ENCODE measurements around the gene CDC7. TPM values are rescaled to one million over a fixed set of nuclear protein-coding genes. Genes with fewer than 3 reads are reported as not detected.

Gene CDC7
- total RNA-seq, 2 donors from 2014 or later = 41.7 to 44.7 TPM

DNA sequence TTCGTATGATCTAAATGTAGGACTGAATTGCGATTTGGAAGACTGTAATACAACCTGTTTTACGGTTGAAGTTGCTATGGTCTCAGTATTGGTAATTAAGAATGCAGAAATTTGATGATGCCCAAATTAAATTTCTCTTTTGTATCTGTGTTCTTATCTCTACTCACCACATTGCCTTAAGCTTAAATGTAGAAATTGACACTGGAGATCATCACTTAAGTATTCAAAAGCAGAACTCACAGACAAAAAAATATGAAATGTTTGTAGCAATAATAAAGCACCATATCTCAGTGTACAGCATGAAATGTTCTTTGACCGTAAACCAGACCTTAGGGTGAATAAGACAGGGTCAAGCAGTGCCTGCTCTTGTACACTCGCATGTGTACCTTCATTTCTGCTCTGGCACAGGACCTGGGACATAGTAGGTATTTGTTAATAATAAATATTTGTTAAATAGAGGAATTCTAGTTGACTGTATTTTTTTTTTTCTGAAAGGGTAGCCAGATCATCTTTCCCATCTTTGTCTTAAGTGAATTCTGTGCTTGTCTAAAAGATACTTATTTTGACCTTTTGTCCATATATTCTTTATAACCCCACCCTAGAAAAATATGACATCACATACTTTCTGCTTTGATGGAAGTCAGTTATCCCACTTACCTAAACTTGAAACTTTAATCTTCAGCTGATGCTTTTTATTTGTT lies 1.5 kb downstream of the CDC7 start:
- 38 to 88% methylated on average over 1 to 5 of the region's 5 CpGs for WGBS, 2 experiments (ENCODE audit: insufficient coverage in 1 of 2, insufficient read length in 1 of 2)
- Histone ChIP-seq H3K36me3 (ENCODE audit: control insufficient read depth, insufficient read depth, low read length) (peaks cover 2% of the 10 kb centered on the region), H3K9ac (ENCODE audit: extremely low read depth, low read length, poor library complexity, severe bottlenecking) (peak overlapping the region; percentile 92), H3K27ac (ENCODE audit: low read depth, low read length) (peak overlapping the region; percentile 99), H3K4me1 (ENCODE audit: control insufficient read depth, insufficient read depth, low read length) (peaks cover 11% of the 10 kb centered on the region), H3K27me3 (ENCODE audit: control insufficient read depth, insufficient read depth, low read length, poor library complexity, severe bottlenecking) (no peaks in the 10 kb centered on the region), H3K9me3 (ENCODE audit: control insufficient read depth, low read length) (no peaks in the 10 kb centered on the region), H3K4me3 (ENCODE audit: low read length) (peak overlapping the region; percentile 94)
- Mint-ChIP-seq H3K27me3 (ENCODE audit: insufficient read depth) (no peaks in the 10 kb centered on the region), H3K36me3 (ENCODE audit: low read depth) (peaks cover 6% of the 10 kb centered on the region), H3K4me3 (no peak overlapping the region), H3K27ac (no peak overlapping the region), H3K4me1 (peaks cover 38% of the 10 kb centered on the region), H3K9me3 (no peaks in the 10 kb centered on the region)
- no peak for DNase-seq
- TF ChIP-seq, protein P1, sequence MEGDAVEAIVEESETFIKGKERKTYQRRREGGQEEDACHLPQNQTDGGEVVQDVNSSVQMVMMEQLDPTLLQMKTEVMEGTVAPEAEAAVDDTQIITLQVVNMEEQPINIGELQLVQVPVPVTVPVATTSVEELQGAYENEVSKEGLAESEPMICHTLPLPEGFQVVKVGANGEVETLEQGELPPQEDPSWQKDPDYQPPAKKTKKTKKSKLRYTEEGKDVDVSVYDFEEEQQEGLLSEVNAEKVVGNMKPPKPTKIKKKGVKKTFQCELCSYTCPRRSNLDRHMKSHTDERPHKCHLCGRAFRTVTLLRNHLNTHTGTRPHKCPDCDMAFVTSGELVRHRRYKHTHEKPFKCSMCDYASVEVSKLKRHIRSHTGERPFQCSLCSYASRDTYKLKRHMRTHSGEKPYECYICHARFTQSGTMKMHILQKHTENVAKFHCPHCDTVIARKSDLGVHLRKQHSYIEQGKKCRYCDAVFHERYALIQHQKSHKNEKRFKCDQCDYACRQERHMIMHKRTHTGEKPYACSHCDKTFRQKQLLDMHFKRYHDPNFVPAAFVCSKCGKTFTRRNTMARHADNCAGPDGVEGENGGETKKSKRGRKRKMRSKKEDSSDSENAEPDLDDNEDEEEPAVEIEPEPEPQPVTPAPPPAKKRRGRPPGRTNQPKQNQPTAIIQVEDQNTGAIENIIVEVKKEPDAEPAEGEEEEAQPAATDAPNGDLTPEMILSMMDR (conservative IDR thresholded peaks at IDR 0.05) = no peak

DNA sequence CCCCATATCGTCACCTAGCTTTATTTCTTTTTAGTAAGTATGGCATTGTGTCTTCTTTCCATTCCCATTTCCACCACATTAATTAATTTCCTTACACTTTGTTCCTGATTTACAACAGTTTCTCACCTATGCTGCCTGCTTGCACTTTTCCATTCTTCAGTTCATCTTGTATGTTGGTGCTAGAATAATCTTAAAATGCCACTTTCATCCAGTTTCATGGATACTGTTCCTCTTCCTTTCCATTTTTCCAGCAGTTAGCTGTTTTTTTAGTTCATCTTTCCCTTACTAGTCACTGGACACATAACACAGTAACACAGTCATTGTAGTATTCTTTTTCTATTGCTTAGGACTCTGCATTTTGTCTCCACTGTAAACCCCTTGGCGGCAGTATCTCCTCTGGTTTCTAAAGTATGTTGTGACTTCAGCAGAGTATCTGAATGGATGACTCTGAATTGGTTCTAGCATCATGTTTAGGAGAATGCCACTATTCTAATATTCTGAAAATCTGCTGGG lies 2.1 kb downstream of the CDC7 start:
- Mint-ChIP-seq H3K36me3 (ENCODE audit: low read depth) (peaks cover 6% of the 10 kb centered on the region), H3K4me1 (peaks cover 38% of the 10 kb centered on the region), H3K27me3 (ENCODE audit: insufficient read depth) (no peaks in the 10 kb centered on the region), H3K4me3 (no peak overlapping the region), H3K9me3 (no peaks in the 10 kb centered on the region), H3K27ac (no peak overlapping the region)
- Histone ChIP-seq H3K9ac (ENCODE audit: extremely low read depth, low read length, poor library complexity, severe bottlenecking) (peak overlapping the region; percentile 92), H3K4me3 (ENCODE audit: low read length) (peak overlapping the region; percentile 94), H3K4me1 (ENCODE audit: control insufficient read depth, insufficient read depth, low read length) (peaks cover 11% of the 10 kb centered on the region), H3K27me3 (ENCODE audit: control insufficient read depth, insufficient read depth, low read length, poor library complexity, severe bottlenecking) (no peaks in the 10 kb centered on the region), H3K27ac (ENCODE audit: low read depth, low read length) (no peak overlapping the region), H3K36me3 (ENCODE audit: control insufficient read depth, insufficient read depth, low read length) (peaks cover 3% of the 10 kb centered on the region), H3K9me3 (ENCODE audit: control insufficient read depth, low read length) (no peaks in the 10 kb centered on the region)
- TF ChIP-seq, protein P1 (conservative IDR thresholded peaks at IDR 0.05) = peak; percentile 29
- no peak for DNase-seq
- WGBS, 2 experiments (ENCODE audit: insufficient coverage in 1 of 2, insufficient read length in 1 of 2) = 66 to 78% methylated on average over 2 of the region's 2 CpGs

DNA sequence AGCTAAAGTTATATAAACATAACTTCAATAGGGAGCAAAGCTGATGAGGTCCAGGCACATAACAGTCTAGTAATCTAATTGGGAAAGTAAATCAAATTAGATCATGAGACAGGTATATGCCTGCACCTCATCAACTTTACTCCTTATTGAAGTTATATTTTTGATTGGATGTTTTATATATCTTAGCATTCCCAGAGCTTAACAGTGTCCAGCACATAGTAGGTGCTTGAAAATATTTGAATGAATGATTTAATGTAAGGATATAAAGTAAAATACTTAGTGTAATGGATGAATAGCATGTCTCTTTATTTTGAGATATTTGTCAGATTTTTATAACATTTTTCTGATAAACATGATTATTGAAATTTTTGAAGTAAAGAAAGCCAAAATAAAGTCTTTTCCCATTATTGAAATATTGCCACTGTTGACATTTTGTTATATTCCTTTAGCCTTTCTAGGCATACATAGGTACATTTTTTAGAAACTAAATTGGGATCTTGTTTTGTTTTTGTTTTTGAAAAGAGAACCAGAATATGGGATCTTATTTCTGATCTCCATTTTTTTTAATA lies 2.8 kb downstream of the CDC7 start:
- H3K36me3 ChIP-seq (ENCODE audit: control insufficient read depth, insufficient read depth, low read length) = peaks cover 5% of the 10 kb centered on the region
- DNase-seq = no peak
- no peaks in the 10 kb centered on the region for H3K9me3 ChIP-seq (ENCODE audit: control insufficient read depth, low read length)
- no peaks in the 10 kb centered on the region for H3K27me3 Mint-ChIP-seq (ENCODE audit: insufficient read depth)
- H3K27ac Mint-ChIP-seq = no peak overlapping the region
- H3K36me3 Mint-ChIP-seq (ENCODE audit: low read depth) = peaks cover 6% of the 10 kb centered on the region
- TF ChIP-seq, protein P1 (conservative IDR thresholded peaks at IDR 0.05) = no peak
- H3K9me3 Mint-ChIP-seq = no peaks in the 10 kb centered on the region
- H3K9ac ChIP-seq (ENCODE audit: extremely low read depth, low read length, poor library complexity, severe bottlenecking) = no peak overlapping the region
- H3K4me3 Mint-ChIP-seq = no peak overlapping the region
- H3K4me1 Mint-ChIP-seq = peaks cover 38% of the 10 kb centered on the region
- H3K27ac ChIP-seq (ENCODE audit: low read depth, low read length) = no peak overlapping the region
- peaks cover 11% of the 10 kb centered on the region for H3K4me1 ChIP-seq (ENCODE audit: control insufficient read depth, insufficient read depth, low read length)
- no peaks in the 10 kb centered on the region for H3K27me3 ChIP-seq (ENCODE audit: control insufficient read depth, insufficient read depth, low read length, poor library complexity, severe bottlenecking)
- H3K4me3 ChIP-seq (ENCODE audit: low read length) = peak overlapping the region; percentile 94
